Measurements from ENCODE around the gene TENM3.
"Not testable (repeated sequence)": the region's sequence is repeated elsewhere in the genome, so short reads cannot be mapped to it uniquely, and the experiment has no call there.

TENM3 gene

GRCh38 chr4:182805321-182805720 is 562.1 kb downstream of the TENM3 start:
- DNase-seq = no peak

- no peak for DNase-seq
Measured at GRCh38 chr4:182805750-182806149, 562.5 kb downstream of the TENM3 start.

- DNase-seq = peak; percentile 79 to 82
Measured at GRCh38 chr4:182806259-182807252, 563.4 kb downstream of the TENM3 start.

- DNase-seq = no peak
Measured at GRCh38 chr4:182807346-182807745, 564.1 kb downstream of the TENM3 start.

GRCh38 chr4:182807767-182808548 is 564.8 kb downstream of the TENM3 start:
- no peak for DNase-seq

- peak; percentile 72 to 73 for DNase-seq
Measured at GRCh38 chr4:182808673-182809416, 565.6 kb downstream of the TENM3 start.

- DNase-seq = peak in 1 of 2 experiments; percentile 32
Measured at GRCh38 chr4:182809417-182810102, 566.4 kb downstream of the TENM3 start.

GRCh38 chr4:182810103-182810615 is 567.0 kb downstream of the TENM3 start:
- no peak for DNase-seq

GRCh38 chr4:182812916-182813315 is 569.7 kb downstream of the TENM3 start:
- no peak for DNase-seq

GRCh38 chr4:182814065-182814464 is 570.9 kb downstream of the TENM3 start:
- DNase-seq = not testable (repeated sequence)

GRCh38 chr4:182818926-182819730 is 575.9 kb downstream of the TENM3 start:
- DNase-seq = no peak

GRCh38 chr4:182819751-182820150 is 576.5 kb downstream of the TENM3 start:
- no peak for DNase-seq

- DNase-seq = no peak
Measured at GRCh38 chr4:182822554-182822953, 579.4 kb downstream of the TENM3 start.

GRCh38 chr4:182823576-182823975 is 580.4 kb downstream of the TENM3 start:
- no peak for DNase-seq

GRCh38 chr4:182825003-182825402 is 581.8 kb downstream of the TENM3 start:
- no peak for DNase-seq

GRCh38 chr4:182825786-182826185 is 582.6 kb downstream of the TENM3 start:
- no peak for DNase-seq

- peak in 1 of 2 experiments; percentile 26 for DNase-seq
Measured at GRCh38 chr4:182826391-182826790, 583.2 kb downstream of the TENM3 start.

GRCh38 chr4:182827166-182827565 is 584.0 kb downstream of the TENM3 start:
- DNase-seq = no peak

GRCh38 chr4:182827954-182828353 is 584.8 kb downstream of the TENM3 start:
- DNase-seq = no peak

- no peak for DNase-seq
Measured at GRCh38 chr4:182828360-182829025, 585.3 kb downstream of the TENM3 start.

GRCh38 chr4:182829196-182829595 is 586.0 kb downstream of the TENM3 start:
- DNase-seq = no peak

Data from activated T-cell treated with anti-CD3 and anti-CD28 coated beads, Interleukin-2, amount 50 U/mL, for 48 hours (primary cell).